ENCODE results near the gene ACAP1. TPM values are rescaled to one million over a fixed set of nuclear protein-coding genes. Genes with fewer than 3 reads are reported as not detected.
A peak's percentile ranks its signal among the peaks of the same experiment; 100 is the strongest.
"Not testable (repeated sequence)": the region's sequence is repeated elsewhere in the genome, so short reads cannot be mapped to it uniquely, and the experiment has no call there.

Gene ACAP1
- total RNA-seq, 1 experiment from 2014 or later: 58.6 TPM

GRCh38 chr17:7368599-7368994, 32.3 kb downstream of the ACAP1 start:
- H3K4me3 Mint-ChIP-seq; H3K9me3 Mint-ChIP-seq; H3K27me3 Mint-ChIP-seq (ENCODE audit: low read depth); H3K36me3 Mint-ChIP-seq; DNase-seq (ENCODE audit: low spot score): not testable (repeated sequence)
- ChIA-PET POLR2A (interaction anchor here (0.9 to 1.4 kb wide), 2 partner anchors 12 to 14 kb away, joined by 3 to 4 read pairs; partner anchors contain the start of genes TMEM95 and TNK1), CTCF (interaction anchor here (0.7 to 2.3 kb wide), 15 partner anchors 12 to 192 kb away, joined by 3 to 22 read pairs (median 4); partner anchors contain the start of genes PLSCR3 and TNK1)
- peak; percentile 90 for TF ChIP-seq ZNF121 (CRISPR knock-in tag; IDR thresholded peaks at IDR 0.05)
- TF ChIP-seq ETV6 (CRISPR knock-in tag; IDR thresholded peaks at IDR 0.05): peak; percentile 76; the same call in 1 of the 2 replicates
- ATAC-seq: peak; percentile 43
- H3K4me1 Mint-ChIP-seq: peaks cover 29% of the 10 kb centered on the region
- peak overlapping the region; percentile 89; the same call in 1 of the 2 replicates for H3K27ac Mint-ChIP-seq

DNA sequence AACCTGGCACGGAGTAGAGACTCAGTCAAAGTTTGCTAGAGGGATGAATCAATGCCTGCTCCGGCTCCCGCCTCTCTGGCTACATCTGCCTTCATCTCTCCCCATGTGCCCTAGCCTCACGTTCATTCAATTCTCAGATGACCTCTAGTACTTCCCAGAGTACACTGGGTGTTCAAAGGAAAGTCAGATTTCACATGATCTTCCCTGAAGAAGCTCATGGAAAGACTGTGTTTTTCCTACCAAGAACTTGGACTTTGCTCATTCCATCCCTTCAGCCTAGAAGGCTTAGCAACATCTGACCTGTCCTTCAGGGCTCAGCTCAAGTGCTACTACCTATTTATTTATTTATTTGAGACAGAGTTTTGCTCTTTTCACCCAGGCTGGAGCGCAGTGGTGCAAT, 33.5 kb downstream of the ACAP1 start:
- peaks cover 29% of the 10 kb centered on the region for H3K4me1 Mint-ChIP-seq
- no peaks in the 10 kb centered on the region for H3K9me3 Mint-ChIP-seq
- ChIA-PET CTCF (interaction anchor here (0.6 to 2.5 kb wide), 5 partner anchors 14 to 302 kb away, joined by 3 to 22 read pairs (median 6); partner anchors contain the start of genes PLSCR3 and TMEM256), POLR2A (no interaction called here)
- H3K36me3 Mint-ChIP-seq: no peaks in the 10 kb centered on the region
- H3K27me3 Mint-ChIP-seq (ENCODE audit: low read depth): peaks cover 4% of the 10 kb centered on the region
- TF ChIP-seq JAZF1 (CRISPR knock-in tag; IDR thresholded peaks at IDR 0.05) (no peak), ETV6 (CRISPR knock-in tag; IDR thresholded peaks at IDR 0.05) (no peak), FOXJ3 (CRISPR knock-in tag; IDR thresholded peaks at IDR 0.05; ENCODE audit: borderline replicate concordance) (no peak), NR3C1 (CRISPR knock-in tag; conservative IDR thresholded peaks at IDR 0.05; ENCODE audit: low read depth) (no peak), JUN (CRISPR knock-in tag; IDR thresholded peaks at IDR 0.05) (no peak), ZNF317 (CRISPR knock-in tag; IDR thresholded peaks at IDR 0.05; ENCODE audit: borderline replicate concordance, low read depth) (no peak), FOXP1 (CRISPR knock-in tag; IDR thresholded peaks at IDR 0.05; ENCODE audit: borderline replicate concordance) (no peak), ZMAT4 (CRISPR knock-in tag; IDR thresholded peaks at IDR 0.05) (no peak), HMGXB4 (CRISPR knock-in tag; IDR thresholded peaks at IDR 0.05) (no peak)
- TF ChIP-seq, protein P1, sequence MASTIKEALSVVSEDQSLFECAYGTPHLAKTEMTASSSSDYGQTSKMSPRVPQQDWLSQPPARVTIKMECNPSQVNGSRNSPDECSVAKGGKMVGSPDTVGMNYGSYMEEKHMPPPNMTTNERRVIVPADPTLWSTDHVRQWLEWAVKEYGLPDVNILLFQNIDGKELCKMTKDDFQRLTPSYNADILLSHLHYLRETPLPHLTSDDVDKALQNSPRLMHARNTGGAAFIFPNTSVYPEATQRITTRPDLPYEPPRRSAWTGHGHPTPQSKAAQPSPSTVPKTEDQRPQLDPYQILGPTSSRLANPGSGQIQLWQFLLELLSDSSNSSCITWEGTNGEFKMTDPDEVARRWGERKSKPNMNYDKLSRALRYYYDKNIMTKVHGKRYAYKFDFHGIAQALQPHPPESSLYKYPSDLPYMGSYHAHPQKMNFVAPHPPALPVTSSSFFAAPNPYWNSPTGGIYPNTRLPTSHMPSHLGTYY (CRISPR knock-in tag; IDR thresholded peaks at IDR 0.05): no peak
- TF ChIP-seq, protein P2, sequence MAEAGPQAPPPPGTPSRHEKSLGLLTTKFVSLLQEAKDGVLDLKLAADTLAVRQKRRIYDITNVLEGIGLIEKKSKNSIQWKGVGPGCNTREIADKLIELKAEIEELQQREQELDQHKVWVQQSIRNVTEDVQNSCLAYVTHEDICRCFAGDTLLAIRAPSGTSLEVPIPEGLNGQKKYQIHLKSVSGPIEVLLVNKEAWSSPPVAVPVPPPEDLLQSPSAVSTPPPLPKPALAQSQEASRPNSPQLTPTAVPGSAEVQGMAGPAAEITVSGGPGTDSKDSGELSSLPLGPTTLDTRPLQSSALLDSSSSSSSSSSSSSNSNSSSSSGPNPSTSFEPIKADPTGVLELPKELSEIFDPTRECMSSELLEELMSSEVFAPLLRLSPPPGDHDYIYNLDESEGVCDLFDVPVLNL (CRISPR knock-in tag; IDR thresholded peaks at IDR 0.05; ENCODE audit: borderline replicate concordance, low read depth): no peak
- ATAC-seq (no peak), DNase-seq (ENCODE audit: low spot score) (no peak)
- H3K4me3 Mint-ChIP-seq: no peak overlapping the region
- no peak overlapping the region for H3K27ac Mint-ChIP-seq

- H3K27me3 Mint-ChIP-seq (ENCODE audit: low read depth): peaks cover 4% of the 10 kb centered on the region
- no peaks in the 10 kb centered on the region for H3K9me3 Mint-ChIP-seq
- no peak overlapping the region for H3K4me3 Mint-ChIP-seq
- POLR2A ChIA-PET: no interaction called here
- no peaks in the 10 kb centered on the region for H3K36me3 Mint-ChIP-seq
- TF ChIP-seq ATF1 (CRISPR knock-in tag; IDR thresholded peaks at IDR 0.05): no peak
- TF ChIP-seq, protein P3, sequence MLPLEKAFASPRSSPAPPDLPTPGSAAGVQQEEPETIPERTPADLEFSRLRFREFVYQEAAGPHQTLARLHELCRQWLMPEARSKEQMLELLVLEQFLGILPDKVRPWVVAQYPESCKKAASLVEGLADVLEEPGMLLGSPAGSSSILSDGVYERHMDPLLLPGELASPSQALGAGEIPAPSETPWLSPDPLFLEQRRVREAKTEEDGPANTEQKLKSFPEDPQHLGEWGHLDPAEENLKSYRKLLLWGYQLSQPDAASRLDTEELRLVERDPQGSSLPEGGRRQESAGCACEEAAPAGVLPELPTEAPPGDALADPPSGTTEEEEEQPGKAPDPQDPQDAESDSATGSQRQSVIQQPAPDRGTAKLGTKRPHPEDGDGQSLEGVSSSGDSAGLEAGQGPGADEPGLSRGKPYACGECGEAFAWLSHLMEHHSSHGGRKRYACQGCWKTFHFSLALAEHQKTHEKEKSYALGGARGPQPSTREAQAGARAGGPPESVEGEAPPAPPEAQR (CRISPR knock-in tag; IDR thresholded peaks at IDR 0.05): no peak
- TF ChIP-seq ETV6 (CRISPR knock-in tag; IDR thresholded peaks at IDR 0.05): no peak
- TF ChIP-seq ZBTB21 (CRISPR knock-in tag; IDR thresholded peaks at IDR 0.05; ENCODE audit: borderline replicate concordance): no peak
- TF ChIP-seq PRRX2 (CRISPR knock-in tag; IDR thresholded peaks at IDR 0.05): no peak
- TF ChIP-seq GTF2I (CRISPR knock-in tag; conservative IDR thresholded peaks at IDR 0.05): no peak
- no peak for TF ChIP-seq ESRRA (CRISPR knock-in tag; IDR thresholded peaks at IDR 0.05; ENCODE audit: borderline replicate concordance)
- TF ChIP-seq E2F5 (CRISPR knock-in tag; IDR thresholded peaks at IDR 0.05): no peak
- peaks cover 29% of the 10 kb centered on the region for H3K4me1 Mint-ChIP-seq
- ATAC-seq (no peak), DNase-seq (ENCODE audit: low spot score) (no peak)
- CTCF ChIA-PET: interaction anchor here (0.6 to 2.5 kb wide), 6 partner anchors 15 to 346 kb away, joined by 3 to 7 read pairs (median 4); partner anchors contain the start of genes PLSCR3 and TMEM256
- H3K27ac Mint-ChIP-seq: no peak overlapping the region
Observed at GRCh38 chr17:7370853-7371252, 34.5 kb downstream of the ACAP1 start.
